Body of pancreas (tissue), 4 donors: ENCODE data around the gene CARD11.

Experiments used
- POLR2A ChIP-seq, 3 donors: fragments of 450-650 bp; IDR thresholded peaks; one replicate each; pipeline ENCODE4 v1.6.1; 2016; ENCODE audit warnings: antibody characterized with exemption in 3 of 3, mild to moderate bottlenecking in 2 of 3
- TF ChIP-seq, protein P1 (sequence below), 7 experiments: fragments of 450-650 bp in 4 of 7; fragments of 200-600 bp in 3 of 7; sonication (generic) in 3 of 7; IDR thresholded peaks; one replicate each; pipeline ENCODE4 v1.5.1; 2016 to 2019; ENCODE audit warnings: antibody characterized with exemption in 7 of 7

- TF ChIP-seq, protein P1, sequence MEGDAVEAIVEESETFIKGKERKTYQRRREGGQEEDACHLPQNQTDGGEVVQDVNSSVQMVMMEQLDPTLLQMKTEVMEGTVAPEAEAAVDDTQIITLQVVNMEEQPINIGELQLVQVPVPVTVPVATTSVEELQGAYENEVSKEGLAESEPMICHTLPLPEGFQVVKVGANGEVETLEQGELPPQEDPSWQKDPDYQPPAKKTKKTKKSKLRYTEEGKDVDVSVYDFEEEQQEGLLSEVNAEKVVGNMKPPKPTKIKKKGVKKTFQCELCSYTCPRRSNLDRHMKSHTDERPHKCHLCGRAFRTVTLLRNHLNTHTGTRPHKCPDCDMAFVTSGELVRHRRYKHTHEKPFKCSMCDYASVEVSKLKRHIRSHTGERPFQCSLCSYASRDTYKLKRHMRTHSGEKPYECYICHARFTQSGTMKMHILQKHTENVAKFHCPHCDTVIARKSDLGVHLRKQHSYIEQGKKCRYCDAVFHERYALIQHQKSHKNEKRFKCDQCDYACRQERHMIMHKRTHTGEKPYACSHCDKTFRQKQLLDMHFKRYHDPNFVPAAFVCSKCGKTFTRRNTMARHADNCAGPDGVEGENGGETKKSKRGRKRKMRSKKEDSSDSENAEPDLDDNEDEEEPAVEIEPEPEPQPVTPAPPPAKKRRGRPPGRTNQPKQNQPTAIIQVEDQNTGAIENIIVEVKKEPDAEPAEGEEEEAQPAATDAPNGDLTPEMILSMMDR (IDR thresholded peaks at IDR 0.05) = no peak
- no peak for TF ChIP-seq POLR2A (IDR thresholded peaks at IDR 0.05)
These were observed 102.3 kb downstream of the CARD11 start for GRCh38 chr7:2941216-2941859.
